GM13976 (cell line): Measurements from ENCODE around the gene TAF13.
A peak's percentile ranks its signal among the peaks of the same experiment; 100 is the strongest.

ENCODE experiments used
- DNase-seq: peaks from one replicate; pipeline ENCODE4 v3.0.0; 2012; ENCODE audit warnings: low spot score
- CTCF ChIP-seq: IDR thresholded peaks from 2 replicates; pipeline ENCODE4 v1.5.1; 2012; ENCODE audit warnings: borderline replicate concordance, mild to moderate bottlenecking; ENCODE audit not compliant: insufficient read depth; ENCODE audit errors: extremely low read depth, missing control alignments, control extremely low read depth
- in situ Hi-C: fragments of 300-500 bp; cut with MboI; formaldehyde crosslinking; loops from one replicate; pipeline ENCODE4 v1.12.0; 2022; ENCODE audit warnings: low sequenced_read_pairs, mixed read lengths, inconsistent platforms; ENCODE audit not compliant: unreplicated experiment

Gene TAF13

DNA sequence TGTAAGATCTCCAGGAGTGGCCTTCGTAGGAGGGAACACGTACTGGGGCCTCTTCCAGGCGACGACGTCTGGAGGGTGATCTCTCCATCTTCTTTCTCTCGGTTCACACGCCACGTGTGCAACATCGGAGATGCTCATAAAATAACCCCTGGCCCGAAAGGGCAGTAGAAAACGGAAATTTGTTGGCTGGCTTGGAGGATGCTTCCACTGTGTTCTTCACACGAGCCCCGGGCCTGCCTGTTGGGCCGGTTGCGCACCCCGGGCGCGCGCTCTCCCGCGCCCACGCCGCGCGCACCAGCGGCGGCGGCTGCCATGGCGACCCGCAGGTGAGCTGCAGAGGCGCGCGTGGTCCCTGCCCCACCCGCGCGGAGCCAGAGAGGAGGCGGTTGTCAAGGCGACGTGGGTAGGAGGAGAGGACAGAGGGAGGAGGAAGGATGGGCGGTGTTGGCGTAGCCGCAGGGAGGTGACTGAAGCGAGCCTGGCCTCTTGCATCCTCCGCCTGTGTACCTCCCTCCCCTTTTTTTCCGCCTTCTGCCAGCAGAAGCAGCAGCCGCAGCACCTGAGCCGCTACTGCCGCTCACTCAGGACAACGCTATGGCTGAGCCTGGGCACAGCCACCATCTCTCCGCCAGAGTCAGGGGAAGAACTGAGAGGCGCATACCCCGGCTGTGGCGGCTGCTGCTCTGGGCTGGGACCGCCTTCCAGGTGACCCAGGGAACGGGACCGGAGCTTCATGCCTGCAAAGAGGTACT is 38.0 kb upstream of the TAF13 start, which contains the start of gene ELAPOR1:
Gene ELAPOR1 (plus strand): TSS at position 526 of the 752 bp plus-strand sequence. CDS start 69 bp downstream, at position 595.
- in situ Hi-C loops: loop anchor here (10.0 to 25.0 kb wide), 2 partner anchors 71 to 276 kb away; no protein-coding TSS in a partner anchor
- TF ChIP-seq CTCF: no peak
- DNase-seq: peak; percentile 78

GRCh38 chr1:109112652-109113285 is 37.0 kb upstream of the TAF13 start:
- peak; percentile 84 for DNase-seq
- peak; percentile 83 for TF ChIP-seq CTCF
- in situ Hi-C loops: loop anchor here (10.0 to 25.0 kb wide), 2 partner anchors 72 to 275 kb away; no protein-coding TSS in a partner anchor

GRCh38 chr1:109112056-109112651 is 36.4 kb upstream of the TAF13 start:
- DNase-seq: peak; percentile 46
- TF ChIP-seq CTCF: no peak
- in situ Hi-C loops: loop anchor here (10.0 to 25.0 kb wide), 2 partner anchors 73 to 275 kb away; no protein-coding TSS in a partner anchor

DNA sequence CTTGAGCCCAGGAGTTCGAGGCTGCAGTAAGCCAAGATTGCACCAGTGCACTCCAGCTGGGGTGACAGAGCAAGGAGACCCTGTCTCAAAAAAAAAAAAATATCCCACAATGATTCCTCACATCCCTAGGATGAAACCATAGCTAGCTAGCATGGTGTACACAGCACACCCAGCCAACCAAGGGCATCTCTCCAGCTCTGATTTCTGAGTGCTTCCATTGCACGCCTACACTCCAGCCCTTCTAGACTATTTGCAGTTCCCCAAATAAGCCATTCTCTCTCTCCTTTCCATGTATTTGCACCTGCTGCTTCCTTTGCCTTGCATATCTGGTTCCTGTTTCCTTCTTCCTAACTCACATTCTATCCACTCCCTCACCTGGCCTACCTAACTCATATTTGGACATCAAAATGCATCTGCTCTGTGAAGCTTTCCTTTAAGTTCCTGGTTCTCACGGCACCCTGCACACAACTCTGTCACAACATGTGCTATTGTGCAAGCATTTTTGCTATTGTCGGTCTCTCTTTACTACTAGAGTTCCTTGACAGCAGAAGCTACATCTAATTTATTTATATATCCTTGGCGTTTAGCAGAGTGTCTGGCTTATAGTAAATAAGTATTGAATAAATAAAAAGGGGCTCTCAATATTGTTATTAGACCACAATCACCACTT is 35.7 kb upstream of the TAF13 start:
- DNase-seq: no peak
- in situ Hi-C loops: loop anchor here (10.0 to 25.0 kb wide), 2 partner anchors 73 to 274 kb away; no protein-coding TSS in a partner anchor
- TF ChIP-seq CTCF: no peak

GRCh38 chr1:109109906-109110305 is 34.1 kb upstream of the TAF13 start:
- no peak for TF ChIP-seq CTCF
- in situ Hi-C loops: loop anchor here (10.0 to 25.0 kb wide), 2 partner anchors 75 to 273 kb away; no protein-coding TSS in a partner anchor
- no peak for DNase-seq

GRCh38 chr1:109107785-109108184 is 32.0 kb upstream of the TAF13 start:
- no peak for DNase-seq
- in situ Hi-C loops: loop anchor here (25.0 kb wide), 1 partner anchor 270 kb away; no protein-coding TSS in a partner anchor
- TF ChIP-seq CTCF: no peak
